Upper lobe of right lung (tissue), 1 donor: ENCODE data around the gene FTCD. TPM values are rescaled to one million over a fixed set of nuclear protein-coding genes. Genes with fewer than 3 reads are reported as not detected.

Experiments
- ATAC-seq: fragments of 200-7000 bp; cut with Tn5 transposase; one replicate; pipeline ENCODE4 v1.9.1; 2020; ENCODE audit warnings: mild to moderate bottlenecking, moderate library complexity
- DNase-seq: peaks from one replicate; pipeline ENCODE4 v3.0.0-alpha.2; 2020
- H3K27ac ChIP-seq: fragments of 200-600 bp; one replicate; pipeline ENCODE4 v1.8.0; 2022
- H3K27me3 ChIP-seq: fragments of 200-600 bp; one replicate; pipeline ENCODE4 v1.8.0; 2022; ENCODE audit warnings: mild to moderate bottlenecking
- H3K36me3 ChIP-seq: fragments of 200-600 bp; one replicate; pipeline ENCODE4 v1.8.0; 2022
- H3K4me1 ChIP-seq: fragments of 200-600 bp; one replicate; pipeline ENCODE4 v1.8.0; 2022
- H3K4me3 ChIP-seq: fragments of 200-600 bp; one replicate; pipeline ENCODE4 v1.8.0; 2022; ENCODE audit warnings: mild to moderate bottlenecking
- H3K9me3 ChIP-seq: fragments of 200-600 bp; one replicate; pipeline ENCODE4 v1.8.0; 2022
- CTCF ChIP-seq: fragments of 200-600 bp; IDR thresholded peaks from one replicate; pipeline ENCODE4 v1.8.0; 2022; ENCODE audit warnings: antibody characterized with exemption
- intact Hi-C: fragments of 100-400 bp; cut with DNase I; formaldehyde crosslinking; loops from one replicate; pipeline ENCODE4 v1.11.0; 2022
- total RNA-seq: library from RNA; stranded (reverse); fragmentation: NEBNext Ultra II Directional; extraction: Animal tissue kit (Norgen Biotek cat#: 25700); gene quantifications from one replicate; pipeline ENCODE4 v1.2.1, GENCODE V29; 2021
- donor health status: DM: no; HTN: yes; CAD: no; lungs with severe emphysema.

The FTCD gene
- total RNA-seq, 1 donor from 2014 or later = 0.46 TPM

- TF ChIP-seq CTCF = no peak
- peaks cover 8% of the 10 kb centered on the region for H3K36me3 ChIP-seq
- peak; percentile 57 for DNase-seq
Observed at GRCh38 chr21:46128933-46129571, 26.3 kb downstream of the FTCD start.

GRCh38 chr21:46128106-46128932 lies 27.1 kb downstream of the FTCD start:
- Histone ChIP-seq H3K36me3 (peaks cover 8% of the 10 kb centered on the region), H3K4me1 (no peaks in the 10 kb centered on the region), H3K4me3 (no peak overlapping the region), H3K27ac (no peak overlapping the region), H3K9me3 (no peaks in the 10 kb centered on the region), H3K27me3 (no peaks in the 10 kb centered on the region)
- intact Hi-C loops = no loop called here
- ATAC-seq (no peak), DNase-seq (peak; percentile 57)
- no peak for TF ChIP-seq CTCF

More at GRCh38 chr21:46128933-46129571, 26.3 kb downstream of the FTCD start:
- Histone ChIP-seq H3K27me3 (no peaks in the 10 kb centered on the region), H3K4me3 (no peak overlapping the region), H3K27ac (no peak overlapping the region), H3K4me1 (no peaks in the 10 kb centered on the region), H3K9me3 (no peaks in the 10 kb centered on the region)
- ATAC-seq = no peak
- intact Hi-C loops = no loop called here

GRCh38 chr21:46127239-46128105 lies 27.9 kb downstream of the FTCD start:
- intact Hi-C loops = no loop called here
- Histone ChIP-seq H3K4me1 (no peaks in the 10 kb centered on the region), H3K4me3 (no peak overlapping the region), H3K36me3 (peaks cover 10% of the 10 kb centered on the region), H3K9me3 (no peaks in the 10 kb centered on the region), H3K27me3 (no peaks in the 10 kb centered on the region), H3K27ac (no peak overlapping the region)
- ATAC-seq = no peak
- TF ChIP-seq CTCF = no peak
- peak; percentile 51 for DNase-seq

- Histone ChIP-seq H3K27me3 (no peaks in the 10 kb centered on the region), H3K4me1 (no peaks in the 10 kb centered on the region), H3K27ac (no peak overlapping the region), H3K4me3 (no peak overlapping the region), H3K36me3 (peaks cover 17% of the 10 kb centered on the region), H3K9me3 (no peaks in the 10 kb centered on the region)
- intact Hi-C loops = no loop called here
- TF ChIP-seq CTCF = no peak
- ATAC-seq (no peak), DNase-seq (peak; percentile 55)
Observed at GRCh38 chr21:46126309-46127238, 28.8 kb downstream of the FTCD start.

GRCh38 chr21:46125846-46126301 lies 29.5 kb downstream of the FTCD start:
- Histone ChIP-seq H3K27ac (no peak overlapping the region), H3K9me3 (no peaks in the 10 kb centered on the region), H3K4me3 (no peak overlapping the region), H3K36me3 (peaks cover 24% of the 10 kb centered on the region), H3K4me1 (no peaks in the 10 kb centered on the region), H3K27me3 (no peaks in the 10 kb centered on the region)
- DNase-seq (peak; percentile 64), ATAC-seq (no peak)
- no peak for TF ChIP-seq CTCF
- intact Hi-C loops = no loop called here
